GM19351 (cell line): ENCODE data around the gene KIT.

ENCODE experiments used
- ATAC-seq: cut with Tn5 transposase; IDR thresholded peaks from one replicate; pipeline ENCODE4 v1.9.1; 2021; ENCODE audit warnings: mild to moderate bottlenecking, moderate library complexity; ENCODE audit not compliant: unreplicated experiment

The KIT gene

GRCh38 chr4:54659749-54660535, 2.2 kb downstream of the KIT start:
- ATAC-seq: no peak

- no peak for ATAC-seq
Observed at GRCh38 chr4:54660591-54660990, 2.8 kb downstream of the KIT start.

GRCh38 chr4:54661169-54661568, 3.4 kb downstream of the KIT start:
- ATAC-seq: no peak

- no peak for ATAC-seq
Observed at GRCh38 chr4:54661686-54662085, 3.9 kb downstream of the KIT start.

- ATAC-seq: no peak
Observed at GRCh38 chr4:54662123-54662522, 4.4 kb downstream of the KIT start.

GRCh38 chr4:54662901-54663585, 5.3 kb downstream of the KIT start:
- ATAC-seq: no peak

GRCh38 chr4:54664400-54664799, 6.6 kb downstream of the KIT start:
- no peak for ATAC-seq

GRCh38 chr4:54668014-54668611, 10.4 kb downstream of the KIT start:
- ATAC-seq: no peak

- no peak for ATAC-seq
Observed at GRCh38 chr4:54669831-54670230, 12.1 kb downstream of the KIT start.

- no peak for ATAC-seq
Observed at GRCh38 chr4:54675721-54676461, 18.1 kb downstream of the KIT start.

- ATAC-seq: no peak
Observed at GRCh38 chr4:54676658-54677057, 18.9 kb downstream of the KIT start.

- no peak for ATAC-seq
Observed at GRCh38 chr4:54677416-54677815, 19.7 kb downstream of the KIT start.

- no peak for ATAC-seq
Observed at GRCh38 chr4:54677853-54678650, 20.3 kb downstream of the KIT start.

GRCh38 chr4:54678826-54679225, 21.1 kb downstream of the KIT start:
- no peak for ATAC-seq

GRCh38 chr4:54679813-54680212, 22.1 kb downstream of the KIT start:
- no peak for ATAC-seq

- peak; percentile 40 for ATAC-seq
Observed at GRCh38 chr4:54683616-54684346, 26.0 kb downstream of the KIT start.

GRCh38 chr4:54685810-54686209, 28.1 kb downstream of the KIT start:
- ATAC-seq: no peak

GRCh38 chr4:54687887-54688841, 30.4 kb downstream of the KIT start:
- peak; percentile 64 for ATAC-seq

GRCh38 chr4:54695337-54695736, 37.6 kb downstream of the KIT start:
- no peak for ATAC-seq
